ENCODE measurements around the gene HSDL1.

GRCh38 chr16:84120023-84120422 lies 25.0 kb downstream of the HSDL1 start:
- TF ChIP-seq EZH2 (IDR thresholded peaks at IDR 0.05; ENCODE audit: borderline replicate concordance, insufficient read depth, low read depth, low read length, poor library complexity, severe bottlenecking) (no peak), CTCF (IDR thresholded peaks at IDR 0.05) (no peak)

Measured in B cell (primary cell).